Stimulated activated CD4-positive, alpha-beta T cell treated with anti-CD3 and anti-CD28 coated beads, TNF-alpha, amount 100 ng/mL, for 4 hours (primary cell): ENCODE measurements around the gene CACNB4.
"Not testable (repeated sequence)": the region's sequence is repeated elsewhere in the genome, so short reads cannot be mapped to it uniquely, and the experiment has no call there.

ENCODE experiments used
- DNase-seq, 3 experiments: peaks; one replicate each; pipeline ENCODE4 v3.0.0-alpha.2; 2020; ENCODE audit warnings: low read depth in 3 of 3

Gene CACNB4

GRCh38 chr2:152098496-152099366 is at the start of gene CACNB4:
Gene CACNB4, minus strand, starts transcription at chr2:152099044.
- no peak for DNase-seq

DNA sequence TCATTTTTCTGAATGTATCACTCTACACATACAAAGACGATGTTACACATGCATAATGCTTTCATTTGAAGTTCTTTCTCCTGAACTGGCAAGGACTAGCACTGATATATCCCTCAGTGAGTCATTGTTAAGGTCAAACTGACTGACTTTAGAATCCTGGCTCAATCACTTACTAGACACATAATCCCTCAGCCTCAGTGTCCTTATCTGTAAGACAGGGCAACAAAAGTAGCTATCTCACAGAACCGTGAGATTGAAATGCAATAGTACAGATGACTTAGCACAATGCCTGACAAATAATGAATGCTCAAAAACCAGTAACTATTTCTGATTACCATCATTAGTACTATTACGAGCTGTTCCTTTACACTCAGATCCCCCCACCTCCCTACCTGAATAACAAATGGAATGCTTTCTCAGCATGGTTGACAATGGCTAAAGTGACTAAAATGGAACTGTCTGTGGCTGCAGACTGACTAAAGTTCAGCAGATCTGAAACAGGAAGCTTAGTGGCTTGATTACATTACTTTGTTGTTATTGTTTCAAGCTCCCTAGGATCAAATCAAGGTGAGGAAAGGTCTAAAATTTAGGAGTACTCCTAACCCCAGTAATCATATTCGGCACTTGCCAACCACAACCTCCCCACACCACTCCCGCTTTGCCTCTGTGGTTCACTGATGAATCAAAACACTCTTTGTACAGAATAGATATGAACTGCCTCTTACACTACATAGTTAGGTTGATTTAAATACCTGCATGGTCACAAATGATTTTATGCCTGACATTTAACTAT is 35.8 kb upstream of the CACNB4 start:
- DNase-seq = no peak

GRCh38 chr2:152132306-152132705 is 33.5 kb upstream of the CACNB4 start:
- DNase-seq = no peak

- DNase-seq = no peak
Observed at GRCh38 chr2:152127628-152128027, 28.8 kb upstream of the CACNB4 start.

GRCh38 chr2:152126664-152127063 is 27.8 kb upstream of the CACNB4 start:
- DNase-seq = no peak

DNA sequence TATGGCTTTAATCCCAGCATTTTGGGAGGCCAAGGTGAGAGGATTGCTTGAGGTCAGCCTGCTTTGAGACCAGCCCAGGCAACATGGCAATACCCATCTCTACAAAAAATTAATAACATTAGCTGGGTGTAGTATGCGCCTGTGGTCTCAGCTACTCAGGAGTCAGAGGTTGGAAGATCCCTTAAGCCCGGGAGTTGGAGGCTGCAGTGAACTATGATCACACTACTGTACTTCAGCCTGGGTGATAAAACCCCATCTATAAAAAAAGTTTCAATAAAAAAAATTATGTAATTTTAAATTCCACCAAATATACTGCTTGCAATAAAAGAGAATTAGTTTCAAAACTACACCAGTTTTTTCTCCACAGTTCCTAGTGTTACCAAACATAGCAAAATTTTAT is 23.3 kb upstream of the CACNB4 start:
- DNase-seq = no peak

DNA sequence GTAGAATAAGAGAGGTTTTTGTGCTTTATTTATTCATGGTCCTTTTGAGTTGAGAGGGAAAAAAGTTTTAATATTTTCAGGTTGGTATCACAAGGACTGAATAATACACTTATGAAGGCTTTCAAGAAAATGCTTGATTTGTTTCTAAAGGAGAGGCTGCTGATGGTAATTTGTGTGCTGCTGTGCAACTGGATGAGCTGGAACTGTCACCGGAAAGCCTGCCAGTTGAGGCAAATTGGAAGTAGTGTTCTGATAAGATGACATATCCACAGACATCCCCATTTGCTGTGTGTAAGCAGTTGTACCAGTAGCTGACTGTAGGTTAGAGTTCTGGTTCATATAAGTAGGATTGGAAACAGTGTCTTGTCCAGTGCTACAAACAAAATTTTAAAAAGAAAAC is 21.6 kb upstream of the CACNB4 start:
- DNase-seq = no peak

DNA sequence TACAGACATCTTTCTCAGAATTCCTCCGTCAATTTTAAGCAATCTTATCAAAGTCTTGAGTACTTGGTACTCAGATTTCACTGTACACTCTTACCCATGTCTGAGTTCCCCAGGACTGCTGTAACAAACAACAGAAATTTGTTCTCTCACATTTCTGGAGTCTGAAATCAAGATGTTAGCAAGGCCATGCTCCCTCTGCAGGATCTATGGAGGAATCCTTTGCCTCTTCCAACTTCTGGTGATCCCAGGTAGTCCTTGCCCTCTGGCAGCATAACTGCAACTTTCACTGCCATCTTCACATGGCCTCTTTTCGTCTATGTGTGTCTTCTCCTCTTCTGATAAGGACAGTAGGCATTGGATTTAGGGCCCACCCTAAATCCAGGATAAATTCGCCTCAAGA is 17.1 kb upstream of the CACNB4 start:
- DNase-seq = no peak

GRCh38 chr2:152114366-152114765 is 15.5 kb upstream of the CACNB4 start:
- DNase-seq = no peak

- not testable (repeated sequence) for DNase-seq
Observed at GRCh38 chr2:152107140-152107539, 8.3 kb upstream of the CACNB4 start.

DNA sequence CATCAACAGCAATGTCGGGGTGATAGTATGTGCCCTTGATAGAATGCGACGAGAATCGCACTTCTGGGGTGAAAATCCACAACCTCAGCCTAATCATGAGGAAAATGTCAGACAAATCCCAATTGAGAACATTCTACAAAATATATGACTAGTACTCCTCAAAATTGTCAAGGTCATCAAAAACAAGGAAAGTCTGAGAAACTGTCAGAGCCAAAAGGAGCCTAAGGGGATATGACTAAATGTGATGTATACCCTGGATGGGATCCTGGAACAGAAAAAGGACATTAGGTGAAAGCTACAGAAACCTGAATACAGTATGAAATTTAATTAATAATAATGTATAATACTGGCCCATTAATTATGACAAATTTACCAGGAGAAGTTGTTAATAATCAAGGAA is 7.6 kb upstream of the CACNB4 start:
- DNase-seq = no peak

GRCh38 chr2:152103271-152103670 is 4.4 kb upstream of the CACNB4 start:
- no peak for DNase-seq

DNA sequence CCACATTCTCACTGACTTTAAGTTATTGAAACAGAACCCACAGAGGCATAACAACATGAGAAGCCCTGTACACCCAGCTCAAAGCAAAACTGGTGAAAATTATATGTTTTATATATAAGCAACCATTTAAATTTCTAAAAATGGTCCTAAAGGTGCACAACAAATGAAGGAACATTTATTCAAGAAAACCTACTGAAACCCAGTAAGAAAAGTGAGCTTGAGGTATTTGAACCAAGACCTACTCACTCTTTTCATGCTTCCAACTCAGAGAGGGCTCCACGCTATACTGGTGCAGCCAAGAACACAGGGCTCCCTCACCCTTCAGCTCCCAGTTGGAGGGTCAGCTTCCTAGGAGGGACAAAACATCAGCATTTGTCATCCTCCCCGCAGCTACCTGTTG is 2.1 kb upstream of the CACNB4 start:
- DNase-seq = no peak

DNA sequence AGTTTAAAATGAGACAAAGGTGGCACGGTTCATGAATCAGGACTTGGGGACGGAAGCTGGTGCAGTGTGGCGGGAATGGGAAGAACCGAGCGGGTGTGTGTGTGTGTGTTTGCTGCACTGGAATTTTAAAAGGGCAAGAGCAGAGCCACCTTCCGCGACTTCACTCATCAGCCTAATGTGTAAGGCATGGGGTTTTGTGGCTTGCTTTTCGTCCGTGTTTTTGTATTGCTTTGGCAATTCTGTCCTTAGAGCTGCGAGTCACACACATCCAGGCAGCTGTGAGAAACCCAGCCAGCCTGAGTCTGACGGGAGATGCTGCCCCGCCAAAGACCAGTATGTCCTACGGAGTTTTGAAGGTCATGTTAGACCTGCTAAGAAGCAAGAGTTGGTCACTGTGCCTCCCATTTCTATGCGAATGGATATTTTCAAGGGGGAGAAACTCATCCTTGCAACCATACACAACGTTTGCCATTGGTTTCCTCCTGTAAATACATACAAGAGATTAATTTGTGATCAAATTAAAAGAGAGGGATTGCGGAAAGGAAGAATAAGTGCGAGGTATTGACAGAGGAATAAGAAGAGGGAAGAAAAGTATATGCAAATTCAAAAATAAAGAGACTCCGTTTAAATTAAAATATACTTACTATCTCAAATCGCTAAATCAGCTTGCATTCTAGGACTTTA is 665 bp upstream of the CACNB4 start:
- DNase-seq = no peak

DNA sequence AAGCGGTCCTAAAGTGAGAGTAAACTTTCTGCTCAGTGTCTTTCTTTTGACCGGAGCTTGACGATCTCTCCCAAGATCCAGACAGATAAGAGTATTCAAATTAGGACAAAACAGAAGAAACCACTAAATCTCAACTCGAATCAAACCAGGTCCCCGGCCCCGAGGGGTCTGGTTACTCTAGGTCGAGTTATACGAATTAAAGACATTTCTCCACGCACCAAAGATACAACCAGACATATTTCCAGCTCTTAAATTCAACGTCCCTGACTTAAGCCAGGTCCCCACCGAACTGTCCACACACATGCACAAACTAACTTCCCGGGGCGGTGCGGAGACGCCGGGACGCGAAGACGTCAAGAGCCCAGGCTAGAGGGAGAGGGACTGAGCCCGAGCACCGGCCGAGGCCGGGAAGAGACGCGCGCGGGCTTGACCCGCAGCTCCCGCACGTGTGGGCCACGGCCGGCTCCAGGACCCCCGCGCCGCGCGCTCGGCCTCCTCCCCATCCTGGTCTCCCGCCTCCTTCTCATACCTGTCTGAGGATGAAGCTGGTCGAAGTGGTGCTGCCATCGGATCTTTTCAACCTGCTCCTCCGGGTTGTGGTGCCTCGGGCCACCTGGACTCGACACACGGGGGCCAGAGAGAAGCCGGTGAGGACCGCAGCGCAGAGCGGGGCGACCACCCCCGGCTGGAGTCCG is 896 bp downstream of the CACNB4 start:
- DNase-seq = no peak

GRCh38 chr2:152097290-152097800 is 1.5 kb downstream of the CACNB4 start:
- DNase-seq = no peak

GRCh38 chr2:152095146-152095545 is 3.7 kb downstream of the CACNB4 start:
- no peak for DNase-seq

DNA sequence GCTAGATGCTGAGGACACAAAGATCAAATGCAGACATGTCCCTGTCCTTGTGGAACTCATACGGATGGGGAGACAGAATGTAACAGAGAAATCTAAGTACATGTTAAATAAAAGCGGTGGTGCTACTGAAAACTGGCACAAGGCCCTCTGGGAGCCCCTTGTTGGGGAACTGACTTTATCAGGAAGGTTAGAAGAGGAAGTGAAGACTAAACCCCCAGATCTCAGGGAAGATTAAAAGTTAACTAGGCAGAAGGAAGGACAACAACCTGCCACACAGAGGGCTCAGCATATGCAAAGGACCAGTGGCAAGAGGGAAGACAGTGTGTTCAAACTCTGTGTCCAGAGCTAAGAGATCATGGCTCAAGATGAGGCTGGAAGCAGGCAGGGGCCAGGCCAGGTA is 4.8 kb downstream of the CACNB4 start:
- no peak for DNase-seq

- DNase-seq = no peak
Observed at GRCh38 chr2:152093464-152093863, 5.4 kb downstream of the CACNB4 start.

- no peak for DNase-seq
Observed at GRCh38 chr2:152092095-152092494, 6.7 kb downstream of the CACNB4 start.

DNA sequence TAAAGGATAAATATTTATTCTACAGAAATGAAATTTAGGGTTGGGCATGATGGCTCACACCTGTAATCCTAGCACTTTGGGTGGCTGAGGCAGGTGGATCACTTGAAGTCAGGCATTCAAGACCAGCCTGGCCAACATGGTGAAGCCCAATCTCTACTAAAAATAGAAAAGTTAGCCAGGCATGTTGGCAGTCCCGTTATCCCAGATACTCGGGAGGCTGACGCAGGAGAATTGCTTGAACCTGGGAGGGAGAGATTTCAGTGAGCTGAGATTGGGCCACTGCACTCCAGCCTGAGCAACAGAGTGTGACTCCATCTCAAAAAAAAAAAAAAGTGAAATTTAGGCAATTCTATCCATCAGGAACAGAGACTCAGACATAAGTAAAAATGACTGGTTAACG is 8.1 kb downstream of the CACNB4 start:
- not testable (repeated sequence) for DNase-seq

DNA sequence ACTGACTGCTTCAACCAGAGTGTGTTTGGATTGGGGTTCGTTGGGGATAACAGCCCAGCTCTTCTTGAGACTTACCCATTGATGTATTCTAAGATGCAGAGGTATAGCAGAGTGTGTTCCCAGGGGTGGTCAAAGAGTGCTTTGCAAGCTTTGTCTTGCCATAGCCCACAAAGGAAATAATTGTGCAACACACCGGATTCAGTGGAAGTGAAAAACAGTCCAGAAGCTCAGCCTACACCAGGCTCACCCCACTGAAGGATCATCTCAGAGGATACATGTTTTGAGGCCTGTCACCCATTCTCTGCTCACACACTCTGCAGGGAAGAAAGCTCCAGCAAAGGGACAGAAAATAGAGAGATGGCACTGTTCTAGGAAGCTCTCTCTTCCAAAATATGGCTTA is 9.6 kb downstream of the CACNB4 start:
- DNase-seq = no peak
